Middle frontal gyrus (tissue), 1 donor: Measurements from ENCODE around the gene SLC38A11.
"Not testable (repeated sequence)": the region's sequence is repeated elsewhere in the genome, so short reads cannot be mapped to it uniquely, and the experiment has no call there.

Experiments
- DNase-seq: peaks from one replicate; pipeline ENCODE4 v3.0.0-alpha.2; 2015; ENCODE audit warnings: low spot score; ENCODE audit errors: extremely low spot score

SLC38A11 gene, protein sequence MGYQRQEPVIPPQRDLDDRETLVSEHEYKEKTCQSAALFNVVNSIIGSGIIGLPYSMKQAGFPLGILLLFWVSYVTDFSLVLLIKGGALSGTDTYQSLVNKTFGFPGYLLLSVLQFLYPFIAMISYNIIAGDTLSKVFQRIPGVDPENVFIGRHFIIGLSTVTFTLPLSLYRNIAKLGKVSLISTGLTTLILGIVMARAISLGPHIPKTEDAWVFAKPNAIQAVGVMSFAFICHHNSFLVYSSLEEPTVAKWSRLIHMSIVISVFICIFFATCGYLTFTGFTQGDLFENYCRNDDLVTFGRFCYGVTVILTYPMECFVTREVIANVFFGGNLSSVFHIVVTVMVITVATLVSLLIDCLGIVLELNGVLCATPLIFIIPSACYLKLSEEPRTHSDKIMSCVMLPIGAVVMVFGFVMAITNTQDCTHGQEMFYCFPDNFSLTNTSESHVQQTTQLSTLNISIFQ

DNA sequence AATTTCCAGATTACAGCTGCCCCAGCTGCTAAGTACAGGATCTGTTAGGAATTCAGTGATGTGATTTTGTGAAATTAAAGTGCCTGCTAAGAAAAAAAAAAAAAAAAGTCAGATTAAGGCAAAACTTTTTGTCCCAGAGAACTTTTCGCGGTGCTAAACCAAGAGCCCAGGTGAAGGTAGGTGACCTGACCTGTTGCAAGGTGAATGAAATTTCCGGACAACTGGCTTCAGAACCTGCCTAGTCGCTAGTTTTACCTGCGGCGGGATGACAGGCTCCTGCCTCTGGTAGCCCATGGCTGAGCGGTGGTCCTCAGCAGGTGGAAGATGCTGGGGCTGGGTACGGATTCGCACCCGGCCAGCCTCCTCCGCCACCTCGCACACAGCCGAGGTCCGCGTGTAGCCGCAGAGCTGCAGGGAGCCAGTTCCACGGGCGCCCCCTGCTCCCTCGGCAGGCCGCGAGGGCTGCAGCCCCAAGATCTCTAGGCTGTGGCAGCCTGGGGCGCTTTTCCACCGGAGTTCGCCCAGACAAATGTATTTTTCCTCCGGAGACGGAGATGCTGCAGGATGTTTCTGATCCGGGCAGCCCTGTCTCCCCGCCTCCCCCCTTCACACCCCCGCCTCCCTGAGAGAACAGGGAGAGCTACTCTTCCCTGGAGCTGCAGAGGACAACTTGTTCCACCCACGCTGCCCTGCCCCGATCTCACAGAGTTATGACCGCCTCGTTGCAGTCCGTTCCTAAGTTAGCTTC is at the start of gene SLC38A11:
Gene SLC38A11 (minus strand): TSS at position 572 of the 748 bp plus-strand sequence. CDS start 278 bp downstream, at position 294.
- DNase-seq = no peak

DNA sequence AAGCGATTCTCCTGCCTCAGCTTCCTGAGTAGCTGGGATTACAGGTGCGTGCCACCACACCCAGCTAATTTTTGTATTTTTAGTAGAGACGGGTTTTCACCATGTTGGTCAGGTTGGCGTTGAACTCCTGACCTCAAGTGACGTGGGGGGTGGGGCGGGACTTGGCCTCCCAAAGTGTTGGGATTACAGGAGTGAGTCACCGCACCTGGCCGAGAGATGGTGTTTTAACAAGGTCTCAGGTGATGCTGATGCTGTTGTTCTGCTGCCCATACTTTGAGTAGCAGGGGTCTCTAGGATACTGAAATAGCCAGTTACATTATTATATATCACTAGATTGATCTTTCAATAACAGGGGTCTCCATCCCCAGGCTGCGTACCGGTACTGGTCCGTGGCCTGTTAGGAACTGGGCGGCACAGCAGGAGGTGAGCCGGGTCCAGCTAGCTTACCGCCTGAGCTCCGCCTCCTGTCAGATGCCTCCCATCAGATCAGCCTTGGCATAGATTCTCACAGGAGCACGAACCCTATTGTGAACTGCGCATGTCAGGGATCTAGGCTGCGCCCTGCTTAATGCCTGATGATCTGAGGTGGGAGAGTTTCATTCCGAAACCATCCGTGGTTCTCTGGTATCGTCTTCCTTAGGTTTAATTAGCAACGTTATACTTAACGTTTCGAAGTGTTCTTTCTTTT is 48.3 kb upstream of the SLC38A11 start:
- DNase-seq = no peak

DNA sequence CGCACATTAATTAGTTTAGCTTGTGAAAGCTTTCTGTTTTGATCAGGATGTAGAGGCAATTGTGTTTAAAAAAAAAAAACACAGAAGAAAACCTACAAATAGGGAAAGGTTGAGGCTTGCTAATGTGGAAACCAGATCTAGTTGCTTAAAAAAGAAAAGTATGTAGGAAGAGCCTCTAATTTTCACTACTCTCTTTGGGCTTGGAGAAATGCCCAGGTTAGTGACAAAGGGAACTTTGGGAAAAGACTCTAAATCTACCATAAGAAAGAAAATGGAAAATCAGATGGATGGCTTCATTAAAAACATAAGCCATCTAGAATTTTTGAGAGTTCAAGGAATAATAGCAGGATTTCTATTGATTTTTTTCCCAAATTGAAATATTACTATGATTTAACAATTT is 47.3 kb upstream of the SLC38A11 start:
- peak; percentile 31 for DNase-seq

DNA sequence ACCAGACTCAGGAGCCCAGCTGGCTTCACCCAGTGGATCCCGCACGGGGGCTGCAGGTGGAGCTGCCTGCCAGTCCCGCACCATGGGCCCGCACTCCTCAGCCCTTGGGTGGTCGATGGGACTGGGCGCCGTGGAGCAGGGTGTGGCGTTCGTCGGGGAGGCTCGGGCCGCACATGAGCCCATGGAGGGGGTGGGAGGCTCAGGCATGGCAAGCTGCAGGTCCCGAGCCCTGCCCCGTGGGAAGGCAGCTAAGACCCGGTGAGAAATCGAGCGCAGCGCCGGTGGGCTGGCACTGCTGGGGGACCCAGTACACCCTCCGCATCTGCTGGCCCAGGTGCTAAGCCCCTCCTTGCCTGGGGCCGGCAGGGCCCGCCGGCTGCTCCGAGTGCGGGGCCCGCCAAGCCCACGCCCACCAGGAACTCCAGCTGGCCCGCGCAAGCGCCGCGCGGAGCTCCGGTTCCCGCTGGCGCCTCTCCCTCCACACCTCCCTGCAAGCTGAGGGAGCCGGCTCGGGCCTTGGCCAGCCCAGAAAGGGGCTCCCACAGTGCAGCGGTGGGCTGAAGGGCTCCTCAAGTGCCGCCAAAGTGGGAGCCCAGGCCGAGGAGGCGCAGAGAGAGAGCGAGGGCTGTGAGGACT is 39.5 kb upstream of the SLC38A11 start:
- not testable (repeated sequence) for DNase-seq

DNA sequence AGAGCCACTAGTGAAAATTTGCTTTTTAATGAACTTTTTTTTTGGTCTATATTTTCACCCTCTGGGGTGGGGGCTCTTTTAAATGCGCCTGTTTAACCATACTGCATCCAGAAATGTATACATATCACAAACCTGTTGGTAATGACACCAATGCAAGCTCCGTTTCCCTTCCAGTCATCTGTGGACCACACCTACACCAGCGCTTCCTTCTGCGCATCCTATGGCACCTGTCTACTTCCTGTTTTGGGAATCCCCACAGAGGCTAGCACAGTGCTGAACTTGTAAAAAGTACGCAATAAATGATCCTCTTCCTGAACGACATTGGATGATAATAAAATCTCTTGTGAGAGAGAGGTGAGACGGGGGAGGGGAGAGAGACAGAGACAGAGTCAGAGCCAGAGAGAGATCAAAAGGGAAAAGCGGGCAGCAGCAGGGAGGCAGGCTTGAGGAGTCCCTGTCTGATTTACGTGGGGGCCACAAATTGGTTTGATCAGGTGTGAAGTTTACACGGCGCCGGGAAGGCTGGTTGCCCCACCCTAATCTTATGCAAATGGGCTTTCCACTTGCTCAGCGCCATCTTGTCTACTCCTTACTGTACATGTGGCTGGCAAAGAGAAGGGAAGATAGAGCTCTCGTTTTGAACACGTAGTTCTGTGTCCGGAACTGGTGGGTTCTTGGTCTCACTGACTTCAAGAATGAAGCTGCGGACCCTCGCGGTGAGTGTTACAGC is 38.1 kb upstream of the SLC38A11 start:
- no peak for DNase-seq

DNA sequence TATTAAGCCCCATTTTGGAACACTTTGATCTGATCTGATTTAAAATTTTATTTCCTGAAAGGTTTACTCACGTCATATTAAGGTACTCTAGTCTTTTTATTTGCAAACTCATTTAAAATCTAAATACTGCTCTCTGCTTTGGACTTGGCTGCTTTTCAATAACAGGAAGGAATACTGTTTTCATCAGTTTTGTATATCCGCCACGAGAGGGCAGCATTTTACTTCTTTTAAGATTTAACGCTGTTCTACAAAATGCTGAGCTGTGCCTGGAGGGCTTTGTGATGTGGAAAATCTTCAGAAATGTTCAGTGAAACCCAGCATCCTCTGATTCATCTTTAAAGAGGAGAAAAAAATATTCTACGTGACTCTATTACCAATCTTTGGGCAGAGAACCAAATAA is 37.5 kb upstream of the SLC38A11 start:
- peak; percentile 78 for DNase-seq

DNA sequence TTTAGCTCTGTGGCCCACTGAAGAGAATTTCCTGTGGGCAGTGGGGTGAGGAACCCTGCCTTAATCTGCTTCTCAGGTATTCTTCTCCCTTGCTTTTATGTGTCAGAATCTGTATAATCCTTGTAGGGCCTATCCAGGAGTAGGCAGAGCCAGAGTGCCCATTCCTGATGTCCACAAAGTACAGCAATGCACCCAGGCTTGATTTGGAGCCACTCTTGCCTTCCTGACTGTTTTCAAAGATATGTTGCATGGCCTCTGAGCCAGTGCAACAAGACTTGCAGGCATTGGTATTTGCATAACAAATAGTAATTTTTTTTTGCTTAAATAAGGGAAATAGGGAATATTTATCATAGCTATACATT is 36.7 kb upstream of the SLC38A11 start:
- not testable (repeated sequence) for DNase-seq

DNA sequence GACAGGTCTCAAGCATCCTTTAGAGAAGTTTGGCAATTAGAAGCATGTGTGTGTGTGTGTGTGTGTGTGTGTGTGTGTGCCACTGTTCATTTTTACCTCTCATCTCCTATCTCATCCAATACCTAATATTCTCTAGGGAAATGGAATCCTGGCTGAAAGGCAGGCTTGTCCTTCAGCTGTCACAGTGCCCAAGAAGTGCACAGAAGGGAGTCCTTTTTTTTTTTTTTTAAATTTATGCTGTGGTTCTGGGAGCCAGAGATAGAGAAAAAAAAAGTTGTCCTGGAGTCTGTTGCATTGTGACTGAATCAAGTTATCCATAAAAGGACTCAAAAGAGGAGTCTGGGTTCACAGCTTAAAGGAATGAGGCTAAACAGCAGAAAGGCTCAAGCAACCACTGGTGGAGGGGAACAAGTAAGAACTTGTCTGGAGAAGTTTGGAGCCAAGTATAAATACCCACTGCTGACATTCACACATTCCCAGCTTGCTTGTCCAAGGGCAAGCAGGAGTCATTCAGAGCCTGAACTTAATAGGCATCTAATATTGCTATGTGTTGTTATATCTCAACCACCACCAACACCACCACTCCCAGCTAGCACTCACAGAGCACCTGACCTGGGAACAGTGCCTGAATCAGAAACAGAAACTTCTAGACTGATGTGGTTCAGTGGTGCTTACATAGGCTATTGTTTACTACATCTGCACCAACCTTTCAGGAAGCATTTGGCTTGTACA is 36.2 kb upstream of the SLC38A11 start:
- DNase-seq = not testable (repeated sequence)

DNA sequence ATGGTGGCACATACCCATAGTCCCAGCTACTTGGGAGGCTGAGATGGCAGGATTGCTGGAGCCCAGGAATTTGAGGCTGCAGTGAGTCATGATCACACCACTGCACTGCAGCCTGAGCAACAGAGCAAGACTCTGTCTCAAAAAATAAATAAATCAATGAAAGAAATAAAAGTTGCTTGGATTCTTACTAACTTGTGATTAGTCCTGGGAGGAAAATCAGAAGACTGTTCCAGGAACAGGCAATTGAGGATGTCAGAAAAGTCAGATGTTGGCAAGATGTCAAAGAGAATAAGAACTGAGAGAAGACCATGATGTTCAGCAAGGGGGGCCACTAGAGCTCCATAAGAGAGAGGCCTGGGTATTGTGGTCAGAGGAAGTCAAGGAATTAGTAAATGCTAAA is 35.6 kb upstream of the SLC38A11 start:
- not testable (repeated sequence) for DNase-seq

DNA sequence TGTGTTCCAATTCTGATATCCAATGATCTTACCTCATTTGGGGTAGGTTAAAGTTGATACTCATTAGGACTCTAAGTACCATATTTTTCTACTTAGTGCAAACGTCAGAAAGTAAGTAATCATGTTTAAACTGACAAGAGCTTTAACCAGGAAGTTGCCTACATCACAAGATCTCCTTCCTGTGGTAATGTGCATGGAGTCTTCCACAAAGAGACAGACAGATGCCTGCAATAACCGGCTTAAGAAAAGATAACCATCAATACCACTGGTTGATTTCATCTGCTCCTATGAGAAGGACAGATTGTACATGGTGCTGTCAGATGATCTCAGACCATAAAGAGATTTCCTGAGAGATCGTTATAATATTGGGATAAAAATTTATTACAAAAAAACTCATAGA is 33.5 kb upstream of the SLC38A11 start:
- DNase-seq = not testable (repeated sequence)

DNA sequence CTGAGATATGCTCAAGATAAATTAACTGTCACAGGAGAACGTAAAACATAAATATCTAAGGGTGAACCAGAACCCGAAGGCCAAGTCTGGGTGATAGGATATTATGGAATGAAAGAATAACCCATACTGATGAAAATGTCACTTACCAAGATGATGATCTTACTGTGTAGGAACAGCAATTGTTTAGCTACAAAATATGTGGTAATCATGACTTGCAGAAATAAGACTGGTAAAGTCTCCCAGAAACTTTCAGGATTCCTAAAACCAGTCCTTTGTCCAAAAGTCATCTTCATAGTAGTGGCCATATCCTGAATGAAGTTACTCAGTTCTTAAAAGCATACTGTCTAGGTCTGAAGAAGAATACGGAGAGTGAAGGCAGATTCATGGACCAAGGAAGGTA is 30.7 kb upstream of the SLC38A11 start:
- not testable (repeated sequence) for DNase-seq

DNA sequence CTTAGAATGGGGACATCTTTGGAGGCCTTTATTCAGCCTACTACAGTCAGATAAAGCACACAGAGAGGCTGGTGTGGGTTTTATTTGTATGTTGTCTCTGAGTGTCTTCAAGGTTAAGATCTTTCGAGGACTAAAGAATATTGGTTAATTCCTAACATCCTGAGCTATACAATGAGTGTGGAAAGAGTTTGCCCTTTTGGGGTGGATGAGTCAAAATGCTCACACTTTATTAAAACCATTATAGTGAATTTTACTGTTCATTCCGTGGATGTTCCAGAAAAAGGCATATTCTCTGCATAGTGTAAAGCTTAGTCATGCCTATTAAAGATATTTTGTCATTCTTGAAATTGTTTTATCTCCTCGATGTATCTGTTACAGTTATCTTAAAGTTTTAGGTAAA is 29.1 kb upstream of the SLC38A11 start:
- no peak for DNase-seq

DNA sequence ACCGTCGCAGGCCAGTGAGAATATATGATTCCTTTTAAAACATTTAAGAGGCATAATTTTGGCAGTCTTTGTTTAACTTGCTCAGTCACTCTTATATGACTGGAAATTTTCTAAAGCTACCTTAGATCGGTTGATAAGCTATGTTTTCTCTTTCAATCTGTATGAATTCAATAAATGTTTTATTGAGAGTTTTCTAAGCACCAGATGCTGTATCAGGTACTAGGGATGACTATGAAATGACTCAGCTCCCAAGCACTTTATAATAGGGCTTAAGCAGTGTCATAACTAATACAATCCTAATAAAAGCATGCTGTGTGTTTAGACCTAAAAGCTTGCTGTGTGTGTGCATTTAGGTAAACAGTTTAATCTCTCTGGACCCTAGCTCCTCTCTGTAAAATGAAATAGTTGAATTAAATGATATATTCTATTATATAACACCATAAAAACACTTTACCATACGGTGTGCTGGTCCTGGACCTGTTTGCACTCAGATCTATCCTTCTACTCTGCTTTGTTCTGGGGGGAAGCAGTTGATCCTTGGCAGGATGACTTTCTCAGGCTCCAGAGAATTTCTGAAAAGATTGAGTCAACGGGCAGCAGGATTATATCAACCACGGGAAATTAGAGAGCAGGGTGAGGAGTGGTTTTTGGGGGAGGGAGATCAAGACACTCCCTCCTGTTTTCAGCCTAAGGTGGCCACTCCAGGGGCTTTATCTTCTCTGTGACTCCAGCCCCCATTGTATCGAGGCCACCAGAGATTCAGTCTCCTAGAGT is 26.1 kb upstream of the SLC38A11 start:
- DNase-seq = no peak

DNA sequence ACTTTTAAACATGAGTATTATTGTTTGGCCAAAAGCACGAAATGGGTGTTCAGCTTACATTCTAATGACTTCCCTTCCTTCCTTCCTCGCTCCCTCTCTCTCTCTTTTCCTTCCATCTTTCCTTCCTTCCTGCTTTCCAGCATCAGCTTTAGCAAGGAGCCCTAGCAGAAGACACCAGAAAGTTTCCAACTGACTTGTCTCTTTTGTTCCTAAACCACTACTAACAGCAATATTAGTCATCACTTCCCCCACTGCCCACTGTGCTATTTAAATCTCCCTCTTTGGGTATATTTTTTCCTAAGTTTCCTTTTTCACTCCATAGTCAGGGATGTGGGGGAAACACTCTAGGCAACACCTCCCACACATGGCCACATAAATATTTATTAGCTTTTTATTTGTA is 25.4 kb upstream of the SLC38A11 start:
- DNase-seq = not testable (repeated sequence)

DNA sequence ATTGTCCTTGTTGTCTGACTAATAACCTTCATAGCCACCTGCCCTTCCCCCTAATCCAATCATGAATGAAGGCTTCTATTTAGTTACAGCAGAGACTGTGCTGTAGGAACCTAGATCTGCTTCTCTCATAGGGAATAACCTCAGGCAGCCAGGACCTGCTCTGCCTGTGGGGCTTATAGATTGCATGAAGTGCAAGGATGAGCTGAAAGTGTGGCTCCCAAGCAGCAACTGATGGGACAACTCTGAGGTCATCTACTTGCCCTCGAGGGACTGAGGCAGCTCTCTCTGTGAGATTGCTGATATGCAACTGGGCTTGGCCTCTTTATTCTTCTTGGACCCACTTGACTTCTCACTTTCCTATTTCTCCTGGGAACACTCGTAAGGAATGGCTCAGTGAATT is 23.8 kb upstream of the SLC38A11 start:
- DNase-seq = no peak

DNA sequence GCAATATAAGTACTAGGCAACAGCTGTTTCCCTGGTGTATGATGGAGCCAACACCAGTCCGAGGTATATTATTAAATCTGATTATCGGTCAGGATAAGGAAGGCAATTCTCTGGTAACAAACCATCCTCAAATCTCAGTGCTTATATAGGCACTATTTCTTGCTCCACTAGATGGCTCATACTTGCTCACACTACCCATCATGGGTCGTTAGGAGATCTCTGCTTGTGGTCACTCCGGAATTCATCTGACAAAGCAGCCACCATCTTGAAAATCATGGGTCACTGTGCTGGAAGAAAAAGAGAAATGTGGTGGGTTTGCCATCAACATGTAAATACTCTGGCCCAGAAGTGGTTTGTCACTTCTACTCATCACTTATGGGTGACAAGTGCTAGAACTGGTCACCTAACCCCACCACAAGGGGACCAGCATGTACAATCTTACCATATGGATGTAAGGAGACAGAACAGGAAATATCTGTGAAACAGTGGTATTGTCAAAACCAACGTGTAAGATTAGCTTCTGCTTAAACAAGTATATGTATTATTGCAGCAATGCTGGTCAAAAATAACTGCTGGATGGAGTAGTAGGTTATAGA is 21.6 kb upstream of the SLC38A11 start:
- DNase-seq = not testable (repeated sequence)

DNA sequence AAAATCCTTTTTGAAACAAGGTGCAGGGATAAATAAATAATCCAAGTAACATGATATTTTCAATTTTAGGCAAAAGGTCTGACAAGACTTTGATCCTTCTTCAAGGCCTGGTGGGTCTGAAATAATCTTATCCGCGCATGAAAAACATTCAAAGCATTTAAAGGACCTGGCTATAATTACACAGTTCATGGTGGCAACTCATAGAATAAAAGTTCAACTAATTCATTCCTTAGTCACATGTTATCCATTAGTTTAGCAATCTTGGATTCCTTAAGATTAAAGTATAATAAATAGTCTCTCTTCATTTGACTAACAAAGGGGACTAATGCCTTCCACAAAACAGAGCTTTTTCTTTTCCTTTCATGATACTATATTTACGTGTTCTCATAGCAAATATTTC is 21.0 kb upstream of the SLC38A11 start:
- no peak for DNase-seq

DNA sequence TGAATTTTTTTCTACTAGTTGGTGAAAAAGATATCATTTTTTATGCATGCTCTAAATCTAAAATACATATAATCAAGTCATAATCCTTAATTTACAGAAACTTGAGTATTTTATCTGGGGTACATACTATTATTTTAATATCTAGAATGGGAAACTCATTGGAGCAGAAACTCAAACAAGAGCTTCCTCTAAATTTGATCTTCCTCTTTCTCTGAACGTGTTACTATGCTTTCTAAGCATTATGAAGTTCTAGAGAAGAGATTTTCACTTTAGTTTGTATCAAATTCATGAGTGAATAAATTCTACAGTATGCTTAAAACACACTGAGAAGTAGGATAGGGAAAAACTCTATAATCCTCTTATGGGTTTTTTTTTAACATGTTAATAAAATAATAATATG is 20.6 kb upstream of the SLC38A11 start:
- DNase-seq = no peak

DNA sequence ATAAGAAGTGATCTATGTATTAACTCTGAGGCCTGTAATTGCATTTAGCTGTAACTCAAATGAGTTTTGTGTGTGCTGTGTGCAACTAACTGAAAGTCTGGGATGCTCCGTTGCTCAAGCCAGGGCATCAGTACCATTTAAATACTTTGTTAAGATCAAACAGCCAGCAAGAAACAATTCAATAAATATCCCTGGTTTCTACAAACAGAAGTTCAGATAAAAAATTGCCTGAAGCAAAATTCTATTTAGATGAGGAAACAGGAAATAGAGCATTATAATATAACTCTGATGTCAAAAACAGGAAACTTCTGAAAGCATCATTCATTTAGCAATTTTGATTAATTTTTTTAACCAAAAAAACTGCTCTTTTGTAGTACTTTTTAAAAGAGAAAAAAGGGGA is 18.9 kb upstream of the SLC38A11 start:
- DNase-seq = no peak
